Skeletal muscle satellite cell (primary cell): Measurements from ENCODE around the gene PPP2R3A.
"Not testable (repeated sequence)": the region's sequence is repeated elsewhere in the genome, so short reads cannot be mapped to it uniquely, and the experiment has no call there.

Source experiments
- H3K27me3 ChIP-seq: 2 replicates; pipeline ENCODE4 v1.7.0; 2013; ENCODE audit warnings: low read length; ENCODE audit not compliant: control insufficient read depth, insufficient read depth
- H3K36me3 ChIP-seq: 2 replicates; pipeline ENCODE4 v1.7.0; 2013; ENCODE audit warnings: mild to moderate bottlenecking, control low read depth, low read length; ENCODE audit not compliant: insufficient read depth
- H3K4me1 ChIP-seq: 2 replicates; pipeline ENCODE4 v1.7.0; 2013; ENCODE audit warnings: low read length; ENCODE audit not compliant: control insufficient read depth, insufficient read depth
- H3K4me2 ChIP-seq: 2 replicates; pipeline ENCODE4 v1.7.0; 2013; ENCODE audit warnings: mild to moderate bottlenecking, low read length
- H3K4me3 ChIP-seq: 2 replicates; pipeline ENCODE4 v1.7.0; 2013; ENCODE audit warnings: low read length
- H3K9ac ChIP-seq: 2 replicates; pipeline ENCODE4 v1.7.0; 2013; ENCODE audit warnings: mild to moderate bottlenecking, low read depth, low read length, moderate library complexity
- H3K9me3 ChIP-seq: replicated peaks from 2 replicates; pipeline ENCODE4 v1.7.0; 2013; ENCODE audit warnings: mild to moderate bottlenecking, control low read depth, low read length

Gene PPP2R3A

DNA sequence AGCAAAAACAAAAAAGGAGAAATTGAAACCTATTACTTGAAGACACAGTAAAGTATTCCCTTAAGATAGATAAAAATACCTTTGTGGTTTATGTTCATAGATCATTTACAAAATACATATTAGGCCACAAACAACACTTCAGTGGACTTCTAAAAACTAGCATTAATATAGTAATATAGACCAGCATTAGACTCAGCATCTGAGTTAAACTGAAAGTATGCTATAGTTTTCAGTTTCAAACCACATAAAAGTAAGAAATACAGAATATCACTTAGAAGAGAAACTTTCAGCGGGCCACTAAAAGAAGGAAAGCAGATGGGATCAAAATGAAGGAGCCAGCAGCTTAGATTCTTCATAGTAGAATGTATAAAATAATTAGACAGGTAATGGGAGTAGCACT, 144.0 kb downstream of the PPP2R3A start:
- no peak overlapping the region for H3K9ac ChIP-seq
- no peaks in the 10 kb centered on the region for H3K4me1 ChIP-seq
- H3K27me3 ChIP-seq: no peaks in the 10 kb centered on the region
- peaks cover 9% of the 10 kb centered on the region for H3K36me3 ChIP-seq
- no peaks in the 10 kb centered on the region for H3K9me3 ChIP-seq
- no peak overlapping the region for H3K4me3 ChIP-seq
- no peak overlapping the region for H3K4me2 ChIP-seq

DNA sequence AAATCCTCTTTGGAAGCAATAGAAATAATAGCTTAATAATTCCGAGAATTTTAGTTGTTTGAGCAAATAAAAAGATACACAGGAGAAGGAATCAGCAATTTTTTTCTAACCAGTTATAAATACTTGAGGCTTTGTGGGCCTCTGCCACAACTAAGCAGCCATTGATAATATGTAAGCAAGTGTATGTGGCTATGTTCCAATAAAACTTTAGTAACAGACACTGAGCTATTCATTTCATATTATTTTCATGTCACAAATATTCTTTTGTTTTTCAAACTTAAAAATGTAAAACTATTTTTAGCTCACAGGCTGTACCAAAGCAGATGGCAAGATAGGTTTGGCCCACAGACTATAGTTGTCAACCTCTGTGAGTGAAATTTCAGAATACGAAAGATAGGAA, 145.0 kb downstream of the PPP2R3A start:
- H3K4me1 ChIP-seq: no peaks in the 10 kb centered on the region
- no peak overlapping the region for H3K9ac ChIP-seq
- H3K4me3 ChIP-seq: no peak overlapping the region
- no peaks in the 10 kb centered on the region for H3K27me3 ChIP-seq
- H3K4me2 ChIP-seq: no peak overlapping the region
- no peaks in the 10 kb centered on the region for H3K9me3 ChIP-seq
- peaks cover 4% of the 10 kb centered on the region for H3K36me3 ChIP-seq

DNA sequence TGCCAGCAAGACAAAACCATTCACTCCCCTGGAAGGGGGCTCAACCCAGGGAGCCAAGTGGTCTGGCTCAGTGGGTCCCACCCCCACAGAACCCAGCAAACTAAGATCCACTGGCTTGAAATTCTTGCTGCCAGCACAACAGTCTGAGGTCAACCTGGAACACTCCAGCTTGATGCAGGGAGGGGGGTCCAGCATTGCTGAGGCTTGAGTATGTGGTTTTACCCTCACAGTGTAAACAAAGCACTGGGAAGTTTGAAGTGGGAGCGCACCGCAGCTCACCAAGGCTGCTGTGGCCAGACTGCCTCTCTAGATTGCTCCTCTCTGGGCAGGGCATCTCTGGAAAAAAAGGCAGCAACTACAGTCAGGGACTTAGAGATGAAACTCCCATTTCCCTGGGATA, 148.9 kb downstream of the PPP2R3A start:
- H3K36me3 ChIP-seq: peaks cover 4% of the 10 kb centered on the region
- no peak overlapping the region for H3K4me3 ChIP-seq
- no peak overlapping the region for H3K4me2 ChIP-seq
- no peak overlapping the region for H3K9ac ChIP-seq
- H3K9me3 ChIP-seq: no peaks in the 10 kb centered on the region
- no peaks in the 10 kb centered on the region for H3K27me3 ChIP-seq
- no peaks in the 10 kb centered on the region for H3K4me1 ChIP-seq

DNA sequence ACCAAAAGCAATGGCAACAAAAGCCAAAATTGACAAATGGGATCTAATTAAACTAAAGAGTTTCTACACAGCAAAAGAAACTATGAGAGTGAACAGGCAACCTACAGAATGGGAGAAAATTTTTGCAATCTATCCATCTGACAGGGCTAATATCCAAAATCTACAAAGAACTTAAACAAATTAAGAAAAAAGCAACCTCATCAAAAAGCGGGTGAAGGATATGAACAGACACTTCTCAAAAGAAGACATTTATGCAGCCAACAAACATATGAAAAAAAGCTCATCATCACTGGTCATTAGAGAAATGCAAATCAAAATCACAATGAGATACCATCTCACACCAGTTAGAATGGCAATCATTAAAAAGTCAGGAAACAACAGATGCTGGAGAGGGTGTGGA, 153.8 kb downstream of the PPP2R3A start:
- not testable (repeated sequence) for H3K27me3 ChIP-seq, H3K4me3 ChIP-seq, H3K4me2 ChIP-seq, H3K9me3 ChIP-seq, H3K36me3 ChIP-seq, H3K9ac ChIP-seq, H3K4me1 ChIP-seq

DNA sequence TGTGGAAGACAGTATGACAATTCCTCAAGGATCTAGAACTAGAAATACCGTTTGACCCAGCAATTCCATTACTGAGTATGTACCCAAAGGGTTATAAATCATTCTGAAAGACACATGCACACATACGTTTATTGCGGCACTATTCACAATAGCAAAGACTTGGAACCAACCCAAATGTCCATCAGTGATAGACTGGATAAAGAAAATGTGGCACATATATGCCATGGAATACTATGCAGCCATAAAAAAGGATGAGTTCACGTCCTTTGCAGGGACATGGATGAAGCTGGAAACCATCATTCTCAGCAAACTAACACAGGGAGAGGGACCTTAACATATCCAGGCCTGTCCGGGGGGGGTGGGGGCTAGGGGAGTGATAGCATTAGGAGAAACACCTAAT, 154.3 kb downstream of the PPP2R3A start:
- H3K4me2 ChIP-seq, H3K27me3 ChIP-seq, H3K36me3 ChIP-seq, H3K9me3 ChIP-seq, H3K4me1 ChIP-seq, H3K9ac ChIP-seq, H3K4me3 ChIP-seq: not testable (repeated sequence)

DNA sequence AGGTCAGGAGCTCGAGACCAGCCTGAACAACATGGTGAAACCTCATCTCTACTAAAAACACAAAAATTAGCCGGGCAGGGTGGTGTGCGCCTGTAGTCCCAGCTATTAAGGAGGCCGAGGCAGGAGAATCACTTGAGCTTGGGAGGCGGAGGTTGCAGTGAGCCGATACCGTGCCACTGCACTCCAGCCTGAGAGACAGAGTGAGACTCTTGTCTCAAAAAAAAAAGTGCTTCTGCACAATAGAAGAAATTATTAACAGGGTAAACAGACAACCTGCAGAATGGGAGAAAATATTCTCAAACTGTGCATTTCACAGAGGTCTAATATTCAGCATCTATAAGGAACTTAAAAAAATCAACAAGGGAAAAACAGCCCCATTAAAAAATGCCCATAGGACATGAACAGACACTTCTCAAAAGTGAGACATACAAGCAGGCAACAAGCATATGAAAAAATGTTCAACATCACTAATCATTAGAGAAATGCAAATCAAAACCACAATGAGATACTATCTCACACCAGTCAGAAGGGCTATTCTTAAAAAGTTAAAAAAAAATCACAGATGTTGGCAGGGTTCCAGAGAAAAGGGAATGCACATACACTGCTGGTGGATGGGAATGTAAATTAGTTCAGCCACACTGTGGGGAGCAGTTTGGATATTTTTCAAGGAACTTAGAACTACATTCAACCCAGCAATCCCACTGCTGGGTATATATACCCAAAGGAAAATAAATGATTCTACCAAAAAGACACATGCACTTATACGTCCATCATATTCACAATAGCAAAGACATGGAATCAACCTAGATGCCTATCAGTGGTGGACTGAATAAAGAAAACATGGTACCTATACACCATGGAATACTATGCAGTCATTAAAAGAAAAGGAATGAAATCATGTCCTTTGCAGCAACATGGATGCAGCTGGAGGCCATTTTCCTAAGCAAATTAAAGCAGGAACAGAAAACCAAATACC, 155.1 kb downstream of the PPP2R3A start:
- H3K27me3 ChIP-seq: no peaks in the 10 kb centered on the region
- no peak overlapping the region for H3K9ac ChIP-seq
- H3K9me3 ChIP-seq: no peaks in the 10 kb centered on the region
- no peak overlapping the region for H3K4me3 ChIP-seq
- H3K36me3 ChIP-seq: peaks cover under 1% of the 10 kb centered on the region
- no peak overlapping the region for H3K4me2 ChIP-seq
- no peaks in the 10 kb centered on the region for H3K4me1 ChIP-seq

DNA sequence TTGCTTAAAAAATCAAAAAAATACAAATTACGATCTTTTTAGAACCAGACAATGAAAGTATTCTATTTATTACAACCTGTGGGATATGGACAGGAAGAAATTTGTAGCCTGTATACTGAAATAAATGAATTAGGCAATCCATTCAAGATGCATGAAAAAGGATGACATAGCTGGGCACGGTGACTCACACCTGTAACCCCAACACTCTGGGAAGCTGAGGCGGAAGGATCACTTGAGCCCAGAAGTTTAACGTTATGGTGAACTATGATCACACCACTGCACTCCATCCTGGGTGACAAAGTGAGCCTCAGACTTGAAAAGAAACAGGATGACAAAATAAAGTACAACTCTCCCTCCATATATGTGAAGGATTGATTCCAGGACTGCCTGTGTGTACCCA, 156.5 kb downstream of the PPP2R3A start:
- no peak overlapping the region for H3K4me2 ChIP-seq
- no peaks in the 10 kb centered on the region for H3K9me3 ChIP-seq

DNA sequence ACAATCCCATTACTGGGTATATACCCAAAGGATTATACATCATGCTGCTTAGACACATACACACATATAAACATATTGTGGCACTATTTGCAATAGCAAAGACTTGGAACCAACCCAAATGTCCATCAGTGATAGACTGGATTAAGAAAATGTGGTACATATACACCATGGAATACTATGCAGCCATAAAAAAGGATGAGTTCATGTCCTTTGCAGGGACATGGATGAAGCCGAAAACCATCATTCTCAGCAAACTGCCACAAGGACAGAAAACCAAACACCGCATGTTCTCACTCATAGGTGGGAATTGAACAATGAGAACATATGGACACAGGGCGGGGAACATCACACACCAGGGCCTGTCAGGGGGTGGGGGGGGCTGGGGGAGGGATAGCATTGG, 166.1 kb downstream of the PPP2R3A start:
- H3K36me3 ChIP-seq, H3K4me3 ChIP-seq, H3K9me3 ChIP-seq: not testable (repeated sequence)

More for the DNA sequence above, 156.5 kb downstream of the PPP2R3A start:
- Histone ChIP-seq H3K4me3 (no peak overlapping the region), H3K27me3 (no peaks in the 10 kb centered on the region), H3K36me3 (peaks cover 3% of the 10 kb centered on the region), H3K4me1 (no peaks in the 10 kb centered on the region), H3K9ac (no peak overlapping the region)

DNA sequence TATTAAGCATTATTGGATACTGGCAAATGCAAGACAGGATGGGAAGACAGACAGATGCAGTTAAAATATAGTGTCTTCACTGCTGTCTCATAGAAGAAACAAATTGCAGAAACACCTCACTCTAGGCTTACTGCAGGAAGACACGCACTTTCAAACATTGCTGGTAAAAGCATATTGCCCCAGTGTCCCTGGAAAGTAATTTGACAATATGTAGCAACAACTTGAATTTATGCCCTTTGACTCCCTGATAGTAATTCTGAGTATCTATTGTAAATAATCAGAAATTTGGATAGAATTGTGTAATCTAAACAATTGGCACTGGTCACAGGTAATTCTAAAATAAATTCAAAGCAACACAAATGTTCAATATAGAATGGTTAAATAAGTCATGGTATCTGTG, 168.6 kb downstream of the PPP2R3A start:
- no peaks in the 10 kb centered on the region for H3K27me3 ChIP-seq
- no peak overlapping the region for H3K4me3 ChIP-seq
- no peaks in the 10 kb centered on the region for H3K4me1 ChIP-seq
- H3K9ac ChIP-seq: no peak overlapping the region
- no peaks in the 10 kb centered on the region for H3K9me3 ChIP-seq
- H3K4me2 ChIP-seq: no peak overlapping the region
- no peaks in the 10 kb centered on the region for H3K36me3 ChIP-seq

More for the DNA sequence above, 166.1 kb downstream of the PPP2R3A start:
- H3K4me1 ChIP-seq, H3K4me2 ChIP-seq, H3K27me3 ChIP-seq, H3K9ac ChIP-seq: not testable (repeated sequence)

DNA sequence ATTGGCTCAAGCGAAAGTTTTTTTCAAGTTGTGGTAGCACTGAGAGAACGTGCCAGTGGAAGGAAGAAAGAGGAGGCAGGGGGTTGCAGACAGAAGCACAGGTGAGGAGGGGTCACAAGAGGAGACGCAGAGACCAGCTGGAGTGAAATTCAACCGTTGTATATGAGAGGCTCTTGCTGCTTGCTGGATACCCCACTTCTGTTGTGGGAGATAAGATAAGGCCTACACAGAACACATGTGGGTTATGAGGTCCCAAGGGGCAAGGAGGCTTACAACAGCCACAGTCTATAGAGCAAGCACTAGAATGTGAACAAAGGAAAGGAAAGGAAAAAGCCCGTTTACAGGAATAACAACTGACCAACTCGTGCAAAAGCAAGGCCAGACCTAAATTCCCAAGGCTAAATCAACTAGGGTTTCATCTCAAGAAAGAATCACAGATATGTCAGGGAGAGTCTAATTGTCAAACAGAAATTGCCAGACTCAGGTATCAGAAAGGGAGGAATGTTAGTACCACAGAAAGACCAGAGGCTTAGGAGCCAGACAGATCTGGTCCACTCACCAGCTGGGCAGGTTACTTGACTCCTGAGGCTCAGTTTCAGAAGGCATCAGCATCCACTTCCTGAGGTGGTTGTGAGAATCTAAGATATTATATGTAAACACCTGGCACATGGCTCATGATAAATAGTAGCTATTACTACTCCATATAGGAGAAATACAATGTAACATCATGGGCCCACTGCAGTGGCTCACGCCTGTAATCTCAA, 169.7 kb downstream of the PPP2R3A start:
- H3K9ac ChIP-seq: no peak overlapping the region
- no peaks in the 10 kb centered on the region for H3K36me3 ChIP-seq
- H3K4me3 ChIP-seq: no peak overlapping the region
- no peak overlapping the region for H3K4me2 ChIP-seq
- H3K27me3 ChIP-seq: no peaks in the 10 kb centered on the region
- no peaks in the 10 kb centered on the region for H3K9me3 ChIP-seq
- H3K4me1 ChIP-seq: no peaks in the 10 kb centered on the region

DNA sequence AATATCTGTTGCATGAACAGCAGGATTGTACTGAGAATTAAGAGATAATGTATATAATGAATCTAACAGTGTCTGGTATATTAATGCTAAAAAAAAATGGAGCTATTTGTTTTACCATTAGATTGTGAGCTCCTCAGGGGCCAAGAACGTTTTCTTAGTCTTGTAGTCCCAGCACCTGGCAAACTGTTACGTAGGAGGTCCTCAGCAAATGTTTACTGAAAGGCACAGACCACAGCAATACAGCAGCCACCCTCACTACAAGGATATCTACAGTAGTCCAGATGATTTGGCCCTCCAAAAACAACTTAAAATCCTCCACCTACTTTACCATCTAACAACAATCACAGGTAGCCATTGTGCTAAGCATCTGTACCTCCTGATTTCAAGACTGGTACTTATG, 170.9 kb downstream of the PPP2R3A start:
- H3K27me3 ChIP-seq: no peaks in the 10 kb centered on the region
- H3K4me3 ChIP-seq: no peak overlapping the region
- no peaks in the 10 kb centered on the region for H3K9me3 ChIP-seq
- H3K36me3 ChIP-seq: no peaks in the 10 kb centered on the region
- H3K4me1 ChIP-seq: peaks cover 5% of the 10 kb centered on the region
- no peak overlapping the region for H3K4me2 ChIP-seq
- H3K9ac ChIP-seq: no peak overlapping the region
